Esophagus muscularis mucosa (tissue), 4 donors: ENCODE measurements around the gene MICALL1. TPM values are rescaled to one million over a fixed set of nuclear protein-coding genes. Genes with fewer than 3 reads are reported as not detected.
A peak's percentile ranks its signal among the peaks of the same experiment; 100 is the strongest.

ENCODE experiments used
- DNase-seq: peaks from one replicate; pipeline ENCODE4 v3.0.0-alpha.2; 2017; ENCODE audit errors: extremely low spot score
- H3K27ac ChIP-seq, 4 donors: fragments of 200-600 bp; sonication (generic); replicated peaks in 1 of 4; 1 replicate in 3 of 4; 2 replicates in 1 of 4; pipeline ENCODE4 v1.5.1; 2016 to 2019; ENCODE audit warnings: mild to moderate bottlenecking in 1 of 4
- H3K27me3 ChIP-seq, 4 donors: fragments of 200-600 bp; sonication (generic); one replicate each; pipeline versions ENCODE4 v1.5.1 to v1.6.0; 2016 to 2019
- H3K36me3 ChIP-seq, 4 donors: fragments of 200-600 bp; sonication (generic); one replicate each; pipeline ENCODE4 v1.5.1; 2016 to 2019
- H3K4me1 ChIP-seq, 4 donors: fragments of 200-600 bp; sonication (generic); one replicate each; pipeline ENCODE4 v1.5.1; 2016 to 2019
- H3K4me3 ChIP-seq, 4 donors: fragments of 200-600 bp; sonication (generic); 1 replicate in 2 of 4; 2 replicates in 2 of 4; pipeline ENCODE4 v1.5.1; 2016 to 2019; ENCODE audit warnings: mild to moderate bottlenecking in 4 of 4, moderate library complexity in 1 of 4
- H3K9me3 ChIP-seq, 4 donors: fragments of 200-600 bp; sonication (generic); 1 replicate in 3 of 4; 2 replicates in 1 of 4; pipeline ENCODE4 v1.5.1; 2016 to 2019
- EP300 ChIP-seq: sonication (generic); formaldehyde crosslinking; IDR thresholded peaks from one replicate; pipeline ENCODE4 v1.6.1; 2017; ENCODE audit warnings: antibody characterized with exemption
- POLR2A ChIP-seq: fragments of 450-650 bp; IDR thresholded peaks from one replicate; pipeline ENCODE4 v1.6.1; 2017; ENCODE audit warnings: antibody characterized with exemption, moderate library complexity, mild to moderate bottlenecking, low read depth
- POLR2AphosphoS5 ChIP-seq, 2 donors: sonication (generic); formaldehyde crosslinking; IDR thresholded peaks; one replicate each; pipeline ENCODE4 v1.6.1; 2017; ENCODE audit warnings: antibody characterized with exemption in 2 of 2
- WGBS: methylation state at CpG from one replicate; pipeline ENCODE4 v1.1.5; 2018; 5-methylcytosine and 5-hydroxymethylcytosine counted together
- intact Hi-C: fragments of 100-400 bp; cut with DNase I; formaldehyde crosslinking; loops from one replicate; pipeline ENCODE4 v1.15.1; 2023
- total RNA-seq, 4 donors: library from RNA; depleted of rRNA; stranded (reverse); fragments of >200 nt; gene quantifications; one replicate each; pipeline versions ENCODE4 v1.1.0 to v1.2.1, GENCODE V29; 2016
- TF ChIP-seq, protein P1 (sequence below), 3 experiments: fragments of 200-600 bp in 2 of 3; fragments of 450-650 bp in 1 of 3; sonication (generic) in 2 of 3; IDR thresholded peaks; one replicate each; pipeline ENCODE4 v1.5.1; 2017 to 2019; ENCODE audit warnings: antibody characterized with exemption in 3 of 3, mild to moderate bottlenecking in 2 of 3, moderate library complexity in 1 of 3

Gene MICALL1
- total RNA-seq, 4 donors from 2014 or later, result 51.2 to 136 (median 71.2) TPM

DNA sequence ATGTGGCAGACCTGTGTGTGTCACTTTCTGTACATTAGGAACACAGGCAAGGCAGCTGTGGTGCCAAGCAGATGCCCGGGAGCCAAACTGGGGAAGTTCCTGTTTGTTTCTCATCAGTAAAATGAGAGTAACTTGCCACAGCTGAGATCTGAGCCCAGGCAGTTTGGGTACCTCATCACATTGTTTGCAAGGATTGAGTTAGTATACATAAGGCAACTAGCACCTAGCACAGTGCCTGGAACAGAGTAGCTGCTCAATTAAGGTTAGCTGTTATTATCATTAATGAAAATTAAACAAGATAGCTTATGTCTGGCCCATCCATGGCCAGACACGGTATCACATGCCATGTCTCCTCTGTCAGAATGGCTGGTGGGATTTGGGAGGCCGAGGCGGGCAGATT lies 70.5 kb downstream of the MICALL1 start:
- 72% methylated on average over 4 of the region's 4 CpGs for WGBS
- DNase-seq, result no peak
- intact Hi-C loops, result no loop called here
- H3K4me3 ChIP-seq, result no peak overlapping the region
- H3K27ac ChIP-seq, result no peak overlapping the region
- no peaks in the 10 kb centered on the region for H3K27me3 ChIP-seq
- peaks cover 6 to 50% (median 15%) of the 10 kb centered on the region in 4 donors for H3K36me3 ChIP-seq
- TF ChIP-seq EP300, result no peak
- TF ChIP-seq, protein P1, sequence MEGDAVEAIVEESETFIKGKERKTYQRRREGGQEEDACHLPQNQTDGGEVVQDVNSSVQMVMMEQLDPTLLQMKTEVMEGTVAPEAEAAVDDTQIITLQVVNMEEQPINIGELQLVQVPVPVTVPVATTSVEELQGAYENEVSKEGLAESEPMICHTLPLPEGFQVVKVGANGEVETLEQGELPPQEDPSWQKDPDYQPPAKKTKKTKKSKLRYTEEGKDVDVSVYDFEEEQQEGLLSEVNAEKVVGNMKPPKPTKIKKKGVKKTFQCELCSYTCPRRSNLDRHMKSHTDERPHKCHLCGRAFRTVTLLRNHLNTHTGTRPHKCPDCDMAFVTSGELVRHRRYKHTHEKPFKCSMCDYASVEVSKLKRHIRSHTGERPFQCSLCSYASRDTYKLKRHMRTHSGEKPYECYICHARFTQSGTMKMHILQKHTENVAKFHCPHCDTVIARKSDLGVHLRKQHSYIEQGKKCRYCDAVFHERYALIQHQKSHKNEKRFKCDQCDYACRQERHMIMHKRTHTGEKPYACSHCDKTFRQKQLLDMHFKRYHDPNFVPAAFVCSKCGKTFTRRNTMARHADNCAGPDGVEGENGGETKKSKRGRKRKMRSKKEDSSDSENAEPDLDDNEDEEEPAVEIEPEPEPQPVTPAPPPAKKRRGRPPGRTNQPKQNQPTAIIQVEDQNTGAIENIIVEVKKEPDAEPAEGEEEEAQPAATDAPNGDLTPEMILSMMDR (IDR thresholded peaks at IDR 0.05), result no peak
- no peak for TF ChIP-seq POLR2A
- no peaks in the 10 kb centered on the region for H3K9me3 ChIP-seq
- H3K4me1 ChIP-seq, result peaks cover 0 to 5% (median 0%) of the 10 kb centered on the region in 4 donors

DNA sequence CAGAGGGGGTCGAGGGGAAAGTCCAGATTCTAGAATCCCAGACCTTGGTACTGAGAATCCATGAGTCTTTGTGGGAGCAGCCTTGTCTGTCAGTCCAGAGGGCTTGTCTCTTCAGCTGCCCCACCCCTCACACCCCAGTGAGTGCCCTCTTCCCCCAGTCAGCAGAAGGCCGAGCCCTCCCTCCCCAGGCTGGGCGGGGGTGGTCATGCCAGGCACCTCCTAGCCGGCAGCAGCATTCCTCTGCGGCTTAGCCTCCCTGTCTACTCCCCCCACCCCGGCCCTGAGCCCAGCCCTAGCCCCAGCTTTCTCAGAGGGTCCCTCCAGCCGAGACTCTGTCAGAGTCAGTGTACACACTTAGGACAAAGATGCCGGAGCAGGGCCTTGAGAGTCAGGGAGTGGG lies 73.7 kb downstream of the MICALL1 start:
- TF ChIP-seq POLR2AphosphoS5 (IDR thresholded peaks at IDR 0.05) (no peak), POLR2A (no peak)
- Histone ChIP-seq H3K9me3 (no peaks in the 10 kb centered on the region), H3K27me3 (no peaks in the 10 kb centered on the region), H3K4me1 (no peaks in the 10 kb centered on the region), H3K4me3 (peak overlapping the region in 3 of 4 donors; percentile 41 to 50 (median 43)), H3K36me3 (peaks cover 0 to 37% (median 16%) of the 10 kb centered on the region in 4 donors), H3K27ac (peak overlapping the region in 1 of 4 donors; percentile 7)
- DNase-seq, result no peak
- intact Hi-C loops, result no loop called here
- WGBS, result 67% methylated on average over 8 of the region's 8 CpGs

DNA sequence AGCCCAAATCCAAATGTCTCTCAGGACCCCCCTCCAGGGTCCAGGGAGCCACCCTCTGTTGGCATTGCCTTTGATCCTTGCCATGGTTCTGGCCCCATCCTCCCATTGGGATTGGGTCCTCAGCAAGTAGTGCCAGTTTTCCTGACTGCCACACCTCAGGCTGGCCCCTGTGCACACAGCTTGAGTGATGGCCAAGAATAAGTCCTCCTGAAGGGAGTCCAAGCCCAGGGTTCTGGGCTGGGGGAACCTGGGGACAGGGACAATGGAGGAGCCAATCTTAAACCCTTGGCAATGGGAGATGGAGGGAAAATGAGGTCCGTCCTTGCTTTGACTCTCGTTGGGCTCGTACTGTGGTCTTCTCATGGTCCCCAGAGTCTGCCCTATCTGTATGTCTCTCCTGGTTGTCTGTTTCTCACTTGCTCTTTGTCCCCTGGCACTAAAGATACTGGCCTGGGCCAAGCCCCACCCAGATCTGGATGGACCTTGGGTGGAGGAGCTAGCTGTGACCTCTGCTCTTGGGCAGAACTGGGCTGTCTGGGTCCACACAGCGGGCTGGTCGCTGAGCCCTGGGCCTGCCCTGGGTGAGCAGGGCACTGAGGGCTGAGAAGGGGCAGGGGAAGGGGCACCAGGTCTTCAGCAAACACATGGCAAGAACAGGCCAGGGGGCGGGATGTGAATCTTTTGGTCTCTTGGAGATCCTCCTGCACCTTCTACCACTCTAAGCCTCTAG lies 75.3 kb downstream of the MICALL1 start:
- intact Hi-C loops, result no loop called here
- TF ChIP-seq POLR2AphosphoS5 (IDR thresholded peaks at IDR 0.05) (peak in 1 of 2 donors; percentile 30), POLR2A (no peak), EP300 (no peak)
- Histone ChIP-seq H3K27ac (peak overlapping the region; percentile 49 to 63 (median 55)), H3K4me1 (no peaks in the 10 kb centered on the region), H3K9me3 (no peaks in the 10 kb centered on the region), H3K4me3 (peak overlapping the region; percentile 34 to 50 (median 42)), H3K36me3 (peaks cover 4 to 30% (median 17%) of the 10 kb centered on the region in 4 donors), H3K27me3 (no peaks in the 10 kb centered on the region)
- no peak for DNase-seq
- WGBS, result 84% methylated on average over 3 of the region's 6 CpGs

DNA sequence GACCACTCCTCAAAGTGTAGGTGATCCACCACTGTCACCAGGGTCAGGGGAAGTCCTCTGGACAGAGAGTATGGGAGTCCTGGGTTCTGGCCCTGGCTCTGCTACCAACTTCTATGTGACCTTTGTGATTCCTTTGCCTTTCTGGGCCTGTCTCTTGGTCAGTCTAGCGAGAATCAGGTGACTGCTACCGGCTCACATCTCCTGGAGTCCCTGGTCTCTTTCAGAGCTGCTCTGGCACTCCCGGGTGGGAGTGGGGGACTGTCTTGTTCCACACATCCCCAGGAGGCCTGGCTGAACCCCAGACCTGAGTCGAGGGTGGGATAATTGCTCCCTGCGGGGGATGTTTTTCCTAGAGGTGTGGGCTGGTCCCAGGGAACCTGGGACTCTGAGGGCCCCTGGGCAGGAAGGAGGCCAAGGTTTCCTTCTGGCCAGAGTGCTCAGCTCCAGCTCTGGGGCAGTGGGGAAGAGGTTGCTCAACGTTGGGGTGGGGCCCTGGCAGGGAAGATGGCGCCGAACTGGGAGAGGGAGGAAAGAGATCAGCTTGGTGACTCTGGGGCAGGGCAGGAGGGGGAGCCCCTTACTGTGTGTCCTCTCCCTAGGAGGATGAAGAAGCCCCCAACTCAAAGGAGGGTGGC lies 76.2 kb downstream of the MICALL1 start:
- WGBS, result 82% methylated on average over 7 of the region's 8 CpGs
- Histone ChIP-seq H3K9me3 (no peaks in the 10 kb centered on the region), H3K36me3 (peaks cover 4 to 29% (median 20%) of the 10 kb centered on the region in 4 donors), H3K4me1 (no peaks in the 10 kb centered on the region), H3K27me3 (no peaks in the 10 kb centered on the region), H3K27ac (peak overlapping the region; percentile 44 to 63 (median 52)), H3K4me3 (peak overlapping the region; percentile 34 to 50 (median 42))
- TF ChIP-seq, protein P1 (IDR thresholded peaks at IDR 0.05), result no peak
- TF ChIP-seq POLR2A (no peak), EP300 (no peak), POLR2AphosphoS5 (IDR thresholded peaks at IDR 0.05) (no peak)
- no peak for DNase-seq
- intact Hi-C loops, result no loop called here

DNA sequence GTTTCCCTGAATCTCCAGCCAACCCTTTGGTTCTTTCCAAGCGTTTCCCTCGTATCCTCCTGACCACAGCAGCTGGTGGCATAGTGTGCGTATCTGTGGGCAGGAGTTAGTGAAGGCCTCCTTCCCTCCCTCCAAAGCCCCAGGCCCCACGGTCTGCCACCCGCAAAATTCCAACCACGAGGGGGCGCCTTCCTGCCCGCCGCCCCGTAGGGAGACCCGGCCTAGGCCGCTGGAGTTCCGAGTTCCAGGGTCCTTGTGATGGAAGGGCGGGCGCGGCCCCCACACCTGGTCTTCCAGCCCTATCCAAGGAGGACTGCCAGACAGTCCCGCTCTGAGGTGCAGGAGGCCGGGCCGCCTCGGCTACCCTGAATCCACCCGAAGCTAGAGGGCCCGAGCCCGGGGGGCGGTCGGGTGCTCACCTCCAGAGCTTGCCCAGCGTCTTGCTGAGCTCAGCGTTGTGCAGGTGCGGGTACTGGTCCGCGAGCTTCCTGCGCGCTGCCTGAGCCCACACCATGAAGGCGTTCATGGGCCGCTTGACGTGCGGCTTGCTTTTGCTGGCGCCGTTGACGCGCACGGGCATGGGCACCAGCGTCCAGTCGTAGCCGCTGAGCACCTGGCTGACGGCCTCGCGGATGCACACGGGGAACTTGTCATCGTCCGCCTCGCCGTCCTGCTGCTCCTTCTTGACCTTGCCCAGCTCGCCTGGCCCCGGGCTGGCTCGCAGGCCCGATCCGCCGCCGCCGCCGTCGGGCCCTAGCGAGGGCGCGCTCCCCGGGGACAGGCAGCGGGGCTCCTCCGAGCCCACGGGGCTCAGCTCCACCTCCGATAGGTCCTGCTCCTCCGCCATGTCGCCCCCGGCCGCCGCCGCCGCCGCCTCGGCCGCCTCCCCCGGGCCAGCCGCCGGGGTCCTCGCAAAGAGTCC lies 77.1 kb downstream of the MICALL1 start:
- TF ChIP-seq, protein P1 (IDR thresholded peaks at IDR 0.05), result peak in 1 of 3 experiments; percentile 33
- TF ChIP-seq EP300, result no peak
- no peak for TF ChIP-seq POLR2AphosphoS5 (IDR thresholded peaks at IDR 0.05)
- Histone ChIP-seq H3K9me3 (no peaks in the 10 kb centered on the region), H3K27me3 (no peaks in the 10 kb centered on the region), H3K4me3 (peak overlapping the region; percentile 34 to 50 (median 42)), H3K4me1 (no peaks in the 10 kb centered on the region), H3K27ac (peak overlapping the region; percentile 33 to 63 (median 59)), H3K36me3 (peaks cover 4 to 25% (median 16%) of the 10 kb centered on the region in 4 donors)
- no peak for DNase-seq
- 67% methylated on average over 29 of the region's 84 CpGs for WGBS
- intact Hi-C loops, result no loop called here
